ENCODE results near the gene PWWP3B.
"Not testable (repeated sequence)": the region's sequence is repeated elsewhere in the genome, so short reads cannot be mapped to it uniquely, and the experiment has no call there.

The PWWP3B gene

GRCh38 chrX:106168107-106168506, at the start of gene PWWP3B:
TSS of gene PWWP3B (plus strand) at chrX:106168305. CDS start at chrX:106205433, 37,128 bp downstream.
- no peak for DNase-seq

- no peak for DNase-seq
These were observed 29.1 kb upstream of the PWWP3B start for GRCh38 chrX:106139048-106139447.

- DNase-seq: no peak
These were observed 23.1 kb upstream of the PWWP3B start for GRCh38 chrX:106144755-106145639.

- no peak for DNase-seq
These were observed 17.4 kb upstream of the PWWP3B start for GRCh38 chrX:106150701-106151100.

GRCh38 chrX:106159861-106160282, 8.2 kb upstream of the PWWP3B start:
- no peak for DNase-seq

GRCh38 chrX:106170318-106170717, 2.2 kb downstream of the PWWP3B start:
- DNase-seq: no peak

- DNase-seq: no peak
These were observed 3.3 kb downstream of the PWWP3B start for GRCh38 chrX:106171293-106171820.

GRCh38 chrX:106177106-106177981, 9.2 kb downstream of the PWWP3B start:
- DNase-seq: no peak

- no peak for DNase-seq
These were observed 9.8 kb downstream of the PWWP3B start for GRCh38 chrX:106177982-106178321.

- no peak for DNase-seq
These were observed 10.7 kb downstream of the PWWP3B start for GRCh38 chrX:106178826-106179225.

GRCh38 chrX:106183685-106184084, 15.6 kb downstream of the PWWP3B start:
- DNase-seq: not testable (repeated sequence)

GRCh38 chrX:106201502-106202178, 33.5 kb downstream of the PWWP3B start:
- DNase-seq: no peak

- no peak for DNase-seq
These were observed 35.2 kb downstream of the PWWP3B start for GRCh38 chrX:106203315-106203714.

GRCh38 chrX:106208154-106208553, 40.0 kb downstream of the PWWP3B start:
- DNase-seq: no peak
